ENCODE measurements around the gene KNSTRN. TPM values are rescaled to one million over a fixed set of nuclear protein-coding genes. Genes with fewer than 3 reads are reported as not detected.

The KNSTRN gene
- total and polyA plus RNA-seq, 2 of the 8 experiments (the other 6 are each of a cell fraction or from before 2014, with no cell fraction given), result 25.1 to 79.4 TPM

- ChIA-PET CTCF (ENCODE audit: partially characterized antibody) (interaction anchor here (0.6 to 27.4 kb wide), 18 partner anchors 12 to 540 kb away, joined by 3 to 584 read pairs (median 25); partner anchors contain the start of genes ANKRD63, DISP2, INAFM2 and IVD), POLR2A (ENCODE audit: partially characterized antibody) (interaction anchor here (0.5 to 8.1 kb wide), 7 partner anchors 13 to 54 kb away, joined by 3 to 66 read pairs (median 4); partner anchors contain the start of gene INAFM2)
- H2BK5ac ChIP-seq (ENCODE audit: low read depth, low read length), result peak overlapping the region; percentile 52; the same call in 1 of the 2 replicates
- no peaks in the 10 kb centered on the region for H3K9me3 ChIP-seq (ENCODE audit: insufficient read depth in 2 of 2, low read depth in 1 of 2, low read length in 1 of 2)
- no peak overlapping the region for H3K56ac ChIP-seq (replicated peaks; ENCODE audit: insufficient read length, low read depth, low read length)
- FAIRE-seq, result no peak
- no peak overlapping the region for H3K14ac ChIP-seq (ENCODE audit: insufficient read length)
- no peak overlapping the region for H3K23ac ChIP-seq (ENCODE audit: insufficient read length)
- no peak overlapping the region for H3K4me3 ChIP-seq (ENCODE audit: extremely low read depth in 1 of 4, insufficient read depth in 2 of 4, low read depth in 3 of 4, low read length in 4 of 4)
- H4K5ac ChIP-seq (ENCODE audit: insufficient read length, low read depth, low read length), result no peak overlapping the region
- H3K9ac ChIP-seq (replicated peaks in 1 of 4; ENCODE audit: extremely low read depth in 1 of 4, low read depth in 3 of 4, low read length in 3 of 4), result no peak overlapping the region
- TF ChIP-seq, protein P1, sequence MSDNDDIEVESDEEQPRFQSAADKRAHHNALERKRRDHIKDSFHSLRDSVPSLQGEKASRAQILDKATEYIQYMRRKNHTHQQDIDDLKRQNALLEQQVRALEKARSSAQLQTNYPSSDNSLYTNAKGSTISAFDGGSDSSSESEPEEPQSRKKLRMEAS (IDR thresholded peaks at IDR 0.05), result no peak
- TF ChIP-seq RAD21 (IDR thresholded peaks at IDR 0.05 in 1 of 2, conservative IDR thresholded peaks at IDR 0.05 in 1 of 2; ENCODE audit: low read depth in 2 of 2, low read length in 2 of 2), result peak; percentile 50 to 55
- no peak for TF ChIP-seq ZNF274 (IDR thresholded peaks at IDR 0.05; ENCODE audit: borderline replicate concordance, extremely low read depth, low read length)
- TF ChIP-seq, protein P2, sequence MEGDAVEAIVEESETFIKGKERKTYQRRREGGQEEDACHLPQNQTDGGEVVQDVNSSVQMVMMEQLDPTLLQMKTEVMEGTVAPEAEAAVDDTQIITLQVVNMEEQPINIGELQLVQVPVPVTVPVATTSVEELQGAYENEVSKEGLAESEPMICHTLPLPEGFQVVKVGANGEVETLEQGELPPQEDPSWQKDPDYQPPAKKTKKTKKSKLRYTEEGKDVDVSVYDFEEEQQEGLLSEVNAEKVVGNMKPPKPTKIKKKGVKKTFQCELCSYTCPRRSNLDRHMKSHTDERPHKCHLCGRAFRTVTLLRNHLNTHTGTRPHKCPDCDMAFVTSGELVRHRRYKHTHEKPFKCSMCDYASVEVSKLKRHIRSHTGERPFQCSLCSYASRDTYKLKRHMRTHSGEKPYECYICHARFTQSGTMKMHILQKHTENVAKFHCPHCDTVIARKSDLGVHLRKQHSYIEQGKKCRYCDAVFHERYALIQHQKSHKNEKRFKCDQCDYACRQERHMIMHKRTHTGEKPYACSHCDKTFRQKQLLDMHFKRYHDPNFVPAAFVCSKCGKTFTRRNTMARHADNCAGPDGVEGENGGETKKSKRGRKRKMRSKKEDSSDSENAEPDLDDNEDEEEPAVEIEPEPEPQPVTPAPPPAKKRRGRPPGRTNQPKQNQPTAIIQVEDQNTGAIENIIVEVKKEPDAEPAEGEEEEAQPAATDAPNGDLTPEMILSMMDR (IDR thresholded peaks at IDR 0.05; ENCODE audit: control extremely low read depth in 1 of 3, insufficient read depth in 1 of 3, low read depth in 1 of 3, low read length in 3 of 3), result peak in 2 of 3 experiments; percentile 16 to 34; a peak in 2 of 4 replicates
- TF ChIP-seq SRF (IDR thresholded peaks at IDR 0.05; ENCODE audit: low read depth, low read length), result no peak
- no peak for TF ChIP-seq USF2 (IDR thresholded peaks at IDR 0.05; ENCODE audit: low read length)
- TF ChIP-seq RFX5 (IDR thresholded peaks at IDR 0.05; ENCODE audit: borderline replicate concordance, low read depth, low read length), result no peak
- peak in 1 of 2 experiments; percentile 54 for DNase-seq (ENCODE audit: low read depth in 1 of 2, low spot score in 2 of 2)
- H3K79me2 ChIP-seq (ENCODE audit: control insufficient read depth in 1 of 2, insufficient read depth in 2 of 2, low read length in 2 of 2), result no peaks in the 10 kb centered on the region
- 0 out of 2 replicates have a peak overlapping the region, but pooled peaks have one; percentile 28 for H2AK5ac ChIP-seq (ENCODE audit: low read depth, low read length)
- H4K8ac ChIP-seq (ENCODE audit: extremely low read depth, insufficient read depth, low read length), result peak overlapping the region; percentile 20
- peaks cover 0 to 37% (median 24%) of the 10 kb centered on the region in 4 experiments; a peak in 6 of 7 replicates for H3K4me1 ChIP-seq (replicated peaks in 1 of 4; ENCODE audit: control insufficient read depth in 3 of 4, insufficient read depth in 4 of 4, low read length in 3 of 4)
- H2BK12ac ChIP-seq (ENCODE audit: low read depth, low read length), result peak overlapping the region; percentile 68; the same call in 1 of the 2 replicates
- H3K79me1 ChIP-seq (ENCODE audit: low read depth, low read length), result no peaks in the 10 kb centered on the region
- no peak overlapping the region for H3K27ac ChIP-seq (ENCODE audit: low read depth, low read length)
- H3K23me2 ChIP-seq (ENCODE audit: low read depth, low read length), result no peaks in the 10 kb centered on the region
- peak overlapping the region; percentile 57 for H3K18ac ChIP-seq (ENCODE audit: extremely low read depth, low read length)
- H4K91ac ChIP-seq (replicated peaks; ENCODE audit: insufficient read length, low read length), result peak overlapping the region; percentile 3
- peak overlapping the region; percentile 75 for H3K4ac ChIP-seq (replicated peaks; ENCODE audit: insufficient read length, low read depth, low read length)
- no peak overlapping the region for H3K4me2 ChIP-seq (ENCODE audit: insufficient read depth in 1 of 2, low read depth in 2 of 2, low read length in 2 of 2)
- peak overlapping the region; percentile 90 for H2BK20ac ChIP-seq (ENCODE audit: low read length)
- peak overlapping the region; percentile 88; the same call in 1 of the 2 replicates for H2BK15ac ChIP-seq (ENCODE audit: low read length)
- H2AFZ ChIP-seq (ENCODE audit: low read length), result no peak overlapping the region
- peak overlapping the region; percentile 38 for H2BK120ac ChIP-seq (replicated peaks; ENCODE audit: low read depth, low read length)
- 83% methylated on average over 6 of the region's 7 CpGs; no CpG with 5 or more reads in 1 of the 2 experiments for WGBS, 2 experiments (ENCODE audit: extremely low coverage in 1 of 2, insufficient coverage in 1 of 2, insufficient read length in 1 of 2, insufficient replicate concordance in 2 of 2, low coverage in 1 of 2, low lambda C conversion rate in 2 of 2, missing lambda C conversion rate in 1 of 2)
- peaks cover 0 to 4% (median under 1%) of the 10 kb centered on the region in 4 experiments; a peak in 1 of 7 replicates for H3K27me3 ChIP-seq (replicated peaks in 1 of 4; ENCODE audit: control insufficient read depth in 3 of 4, extremely low read depth in 1 of 4, insufficient read depth in 3 of 4, low read length in 3 of 4)
- H4K20me1 ChIP-seq (replicated peaks in 1 of 2; ENCODE audit: control insufficient read depth in 1 of 2, insufficient read depth in 2 of 2, low read length in 2 of 2), result no peaks in the 10 kb centered on the region
- no peaks in the 10 kb centered on the region for H3K36me3 ChIP-seq (ENCODE audit: control insufficient read depth in 2 of 4, insufficient read depth in 4 of 4, low read length in 3 of 4)
Observed at GRCh38 chr15:40339621-40339945, 42.9 kb upstream of the KNSTRN start.

All from H1 (cell line).